Measurements from ENCODE around the gene SLC22A23.

DNA sequence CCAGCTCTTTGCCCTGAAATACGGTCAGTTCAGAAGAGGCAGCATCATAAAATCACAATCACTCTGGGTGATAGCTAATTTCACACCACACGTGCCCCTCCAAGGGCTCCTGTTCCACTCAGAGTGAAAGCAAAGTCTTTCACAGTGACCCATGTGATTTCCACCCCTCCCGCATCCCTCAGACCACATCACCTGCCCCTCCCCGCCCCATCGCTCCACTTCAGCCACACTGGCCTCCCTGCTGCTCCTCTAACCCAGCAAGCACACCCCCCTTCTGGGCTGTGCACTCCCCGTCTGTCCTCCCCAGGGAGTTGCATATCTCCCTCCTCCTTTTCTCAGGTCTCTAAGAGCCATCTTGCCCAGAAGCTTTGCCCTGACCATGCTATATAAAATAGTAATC, 123.6 kb downstream of the SLC22A23 start:
- TF ChIP-seq, protein P1, sequence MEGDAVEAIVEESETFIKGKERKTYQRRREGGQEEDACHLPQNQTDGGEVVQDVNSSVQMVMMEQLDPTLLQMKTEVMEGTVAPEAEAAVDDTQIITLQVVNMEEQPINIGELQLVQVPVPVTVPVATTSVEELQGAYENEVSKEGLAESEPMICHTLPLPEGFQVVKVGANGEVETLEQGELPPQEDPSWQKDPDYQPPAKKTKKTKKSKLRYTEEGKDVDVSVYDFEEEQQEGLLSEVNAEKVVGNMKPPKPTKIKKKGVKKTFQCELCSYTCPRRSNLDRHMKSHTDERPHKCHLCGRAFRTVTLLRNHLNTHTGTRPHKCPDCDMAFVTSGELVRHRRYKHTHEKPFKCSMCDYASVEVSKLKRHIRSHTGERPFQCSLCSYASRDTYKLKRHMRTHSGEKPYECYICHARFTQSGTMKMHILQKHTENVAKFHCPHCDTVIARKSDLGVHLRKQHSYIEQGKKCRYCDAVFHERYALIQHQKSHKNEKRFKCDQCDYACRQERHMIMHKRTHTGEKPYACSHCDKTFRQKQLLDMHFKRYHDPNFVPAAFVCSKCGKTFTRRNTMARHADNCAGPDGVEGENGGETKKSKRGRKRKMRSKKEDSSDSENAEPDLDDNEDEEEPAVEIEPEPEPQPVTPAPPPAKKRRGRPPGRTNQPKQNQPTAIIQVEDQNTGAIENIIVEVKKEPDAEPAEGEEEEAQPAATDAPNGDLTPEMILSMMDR (IDR thresholded peaks at IDR 0.05; ENCODE audit: low read depth, low read length, poor library complexity, severe bottlenecking): no peak
- no peak for TF ChIP-seq EZH2phosphoT487 (IDR thresholded peaks at IDR 0.05; ENCODE audit: borderline replicate concordance, low read length)

All from DOHH2 (cell line).